HG03439 (cell line): ENCODE measurements around the gene DSTYK.

ENCODE experiments used
- ATAC-seq: cut with Tn5 transposase; IDR thresholded peaks from one replicate; pipeline ENCODE4 v1.9.1; 2021; ENCODE audit warnings: mild to moderate bottlenecking, moderate library complexity; ENCODE audit not compliant: unreplicated experiment

Gene DSTYK

DNA sequence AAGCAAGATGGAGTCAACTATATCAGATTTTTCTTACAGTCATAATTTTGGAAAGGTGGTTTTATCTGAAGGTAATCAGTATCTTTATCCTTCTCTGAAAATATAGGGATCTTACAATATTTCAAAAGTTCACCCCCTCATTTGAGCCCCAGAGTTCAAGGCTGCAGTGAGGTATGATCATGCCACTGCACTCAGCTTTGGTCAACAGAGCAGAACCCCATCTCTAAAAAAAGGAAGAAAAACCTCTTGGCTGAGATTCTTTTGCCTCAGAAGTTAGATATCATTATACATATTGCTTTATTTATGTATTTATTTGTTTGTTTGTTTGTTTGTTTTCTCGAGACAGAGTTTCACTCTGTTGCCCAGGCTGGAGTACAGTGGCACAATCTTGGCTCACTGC, 78.2 kb downstream of the DSTYK start:
- no peak for ATAC-seq

DNA sequence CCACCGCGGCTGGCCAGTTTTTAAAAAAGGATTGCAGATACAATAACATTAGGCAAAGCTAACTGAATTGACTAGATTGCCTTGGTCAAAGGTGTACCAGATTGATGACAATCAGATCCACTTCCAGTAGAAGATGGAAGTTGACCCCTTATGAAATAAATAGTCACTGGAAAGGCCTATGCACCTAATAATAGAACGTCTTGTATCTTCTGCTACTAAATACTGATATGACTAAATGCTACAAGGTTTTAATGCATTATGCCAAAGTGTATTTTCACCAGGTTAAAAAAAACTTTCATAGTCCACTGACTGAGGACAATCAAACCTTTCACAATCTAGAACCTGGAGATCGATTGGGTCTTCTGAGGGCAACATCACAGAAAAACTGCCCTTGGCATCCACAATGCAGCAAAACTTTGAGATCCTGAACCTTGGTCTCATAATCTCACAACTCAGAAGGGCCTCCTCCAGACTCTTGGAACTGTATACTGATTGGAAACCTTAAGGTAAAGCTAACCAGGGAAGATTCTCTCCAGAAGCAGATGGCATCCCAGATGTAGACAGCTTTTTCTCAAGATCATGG, 82.0 kb downstream of the DSTYK start:
- no peak for ATAC-seq

DNA sequence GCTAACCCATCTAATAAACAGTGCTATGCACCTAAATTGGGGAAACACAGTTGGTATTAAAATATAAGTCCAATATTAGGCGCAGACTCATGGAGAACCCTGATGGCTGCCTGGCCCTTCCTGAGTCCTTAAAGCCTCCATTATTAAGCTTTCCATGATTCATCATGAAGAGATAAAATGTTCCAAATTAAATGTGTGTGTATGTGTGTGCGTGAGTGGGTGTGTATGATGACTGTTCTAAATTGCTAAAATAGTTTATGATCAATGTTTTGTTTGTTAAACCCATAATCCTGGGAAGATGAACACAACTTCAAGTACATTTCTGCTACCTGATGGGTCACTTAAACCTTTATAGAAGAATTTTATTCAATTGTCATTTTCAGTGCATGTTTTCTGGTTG, 83.5 kb downstream of the DSTYK start:
- ATAC-seq = no peak

DNA sequence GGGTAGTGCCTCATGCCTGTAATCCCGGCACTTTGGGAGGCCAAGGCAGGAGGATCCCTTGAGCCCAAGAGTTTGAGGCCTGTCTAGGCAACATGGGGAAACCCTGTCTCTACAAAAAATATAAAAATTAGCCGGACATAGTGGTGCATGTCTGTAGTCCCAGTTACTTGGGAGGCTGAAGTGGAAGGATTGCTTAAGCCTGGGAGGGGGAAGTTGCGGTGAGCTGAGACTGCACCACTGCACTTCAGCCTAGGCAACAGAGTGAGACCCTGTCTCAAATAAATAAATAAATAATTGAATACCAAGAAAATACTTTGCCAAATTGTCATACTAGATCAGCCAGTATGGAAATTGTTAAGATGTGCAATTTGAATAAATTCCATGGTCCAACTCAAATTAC, 83.9 kb downstream of the DSTYK start:
- ATAC-seq = no peak

DNA sequence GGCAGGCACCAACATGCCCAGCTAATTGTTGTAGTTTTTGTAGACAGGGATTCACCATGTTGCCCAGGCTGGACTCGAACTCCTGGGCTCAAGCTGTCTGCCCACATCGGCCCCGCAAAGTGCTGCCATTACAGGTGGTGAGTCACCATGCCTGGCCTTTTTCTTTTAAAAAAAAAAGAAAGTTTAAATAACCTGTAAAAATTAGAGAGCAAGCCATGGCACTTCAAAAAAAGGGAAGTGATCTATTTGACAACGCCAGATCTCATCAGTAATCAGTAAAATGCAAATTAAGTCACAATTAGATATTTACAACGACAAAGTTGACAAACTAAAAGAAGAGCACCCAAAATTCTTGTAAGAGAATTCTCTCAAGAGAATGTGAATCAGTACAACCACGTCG, 86.8 kb downstream of the DSTYK start:
- ATAC-seq = no peak

DNA sequence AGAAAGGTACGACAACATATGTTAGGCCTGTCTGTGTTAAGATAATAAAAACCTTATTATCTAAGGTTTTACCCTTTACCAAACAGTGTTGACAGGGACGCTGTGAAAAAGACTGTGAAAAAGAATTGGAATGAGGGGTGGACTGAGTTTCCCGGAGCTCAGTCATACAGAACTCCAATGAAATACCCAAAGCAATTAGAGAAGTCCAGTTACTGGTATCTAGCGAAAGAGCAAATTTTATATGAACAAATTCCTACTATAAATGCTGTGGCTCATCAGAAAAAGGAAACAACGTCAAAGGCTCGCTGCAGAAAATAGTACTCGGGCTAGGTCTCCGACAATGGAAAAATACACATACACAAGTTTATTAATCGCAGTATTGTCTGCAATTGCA, 89.0 kb downstream of the DSTYK start:
- ATAC-seq = peak; percentile 11

DNA sequence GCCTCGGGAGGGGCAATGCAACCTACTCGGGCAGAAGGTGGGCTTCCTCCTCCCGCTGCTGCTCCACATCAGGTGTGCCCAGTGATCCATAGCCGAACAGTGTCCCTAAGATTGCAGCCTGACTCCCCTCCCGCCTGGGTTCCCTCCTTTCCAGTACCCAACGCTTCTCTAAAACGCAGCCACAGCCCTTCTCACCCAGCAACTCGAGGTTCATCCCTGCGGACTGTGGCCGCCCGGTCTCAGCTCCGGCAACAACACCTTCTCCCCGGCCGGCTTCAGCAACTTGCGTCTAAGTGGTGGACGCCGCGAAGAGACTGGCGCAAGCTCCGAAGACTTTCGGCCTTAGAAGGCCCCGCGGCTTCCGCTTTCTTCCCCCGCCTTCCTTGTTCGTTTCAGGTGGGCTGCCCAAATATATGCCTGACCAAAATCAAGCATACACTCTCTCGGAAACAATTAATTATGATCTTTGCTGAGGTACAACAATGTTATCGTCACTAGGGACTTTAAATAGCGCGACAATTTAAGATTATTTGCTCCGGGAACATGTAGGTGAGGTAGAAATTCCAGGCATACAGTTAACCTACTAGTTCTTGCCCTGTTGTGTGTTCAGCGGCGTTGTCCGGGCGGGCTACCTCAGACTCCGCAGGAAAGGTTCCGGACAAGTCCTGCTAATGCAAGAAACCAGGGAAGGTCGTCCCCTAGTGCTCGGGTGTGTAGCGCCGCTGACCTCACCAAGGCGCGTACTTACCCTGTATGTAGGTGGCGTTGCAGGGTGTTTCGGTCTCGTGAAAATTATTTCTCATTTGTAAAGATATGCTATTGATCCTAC, 89.6 kb downstream of the DSTYK start, which contains the start of gene RBBP5:
TSS of gene RBBP5 (minus strand) at position 319 of the 829 bp plus-strand sequence. CDS start at position 214, 105 bp downstream.
- peak; percentile 94 for ATAC-seq

DNA sequence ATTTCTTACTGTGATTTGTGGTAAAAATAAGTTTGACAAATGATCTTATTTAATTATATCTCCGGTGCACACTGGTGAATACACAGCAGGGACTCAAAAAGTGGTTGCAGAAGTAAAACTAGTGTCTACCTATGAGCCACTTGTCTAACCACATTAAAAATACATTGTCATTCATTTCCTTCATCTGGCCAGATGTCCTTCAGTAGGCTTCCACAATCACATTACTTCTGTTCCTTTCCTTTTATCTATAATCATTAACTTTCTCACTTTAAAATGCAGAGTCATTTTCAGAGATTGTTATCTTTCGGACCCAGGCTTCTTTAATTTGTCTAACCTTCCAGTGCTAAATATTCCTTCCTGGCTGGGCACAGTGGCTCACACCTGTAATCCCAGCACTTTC, 92.8 kb downstream of the DSTYK start:
- no peak for ATAC-seq

DNA sequence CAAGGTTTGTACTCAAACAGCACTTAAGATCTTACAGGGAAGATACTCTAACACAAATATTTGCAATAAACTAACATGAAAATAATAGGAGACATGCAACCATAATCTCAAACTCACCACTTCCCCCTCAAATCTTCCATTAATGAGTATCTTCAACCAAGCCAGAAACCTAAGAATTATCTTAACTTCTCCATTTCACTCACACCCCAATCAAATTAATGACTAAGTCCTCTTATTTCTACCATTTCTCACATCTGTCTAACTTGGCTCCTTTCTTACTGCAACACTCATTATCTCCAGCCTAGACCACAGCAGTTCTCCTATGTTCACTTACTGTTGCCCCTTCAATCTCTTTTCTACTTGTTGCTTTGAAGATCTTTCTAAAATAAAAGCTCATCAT, 100.1 kb downstream of the DSTYK start:
- no peak for ATAC-seq

DNA sequence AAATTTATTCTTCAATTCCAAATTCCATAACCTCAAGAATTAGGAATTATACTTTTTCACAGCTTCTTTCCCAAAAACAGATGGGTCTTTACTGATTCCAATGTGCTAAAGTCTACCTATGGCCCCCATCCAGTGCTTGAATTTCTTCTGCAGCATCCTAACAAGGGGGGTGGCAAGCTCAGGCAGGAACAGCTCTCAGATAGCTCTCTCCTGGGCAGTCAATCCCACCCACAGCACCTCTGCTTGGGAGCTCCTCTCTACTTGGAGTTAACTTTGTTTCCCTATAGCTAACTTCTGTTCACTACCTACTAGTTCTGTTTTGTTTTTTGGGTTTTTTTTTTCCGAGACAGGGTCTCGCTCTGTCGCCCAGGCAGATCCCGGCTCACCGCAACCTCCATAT, 101.8 kb downstream of the DSTYK start:
- no peak for ATAC-seq

DNA sequence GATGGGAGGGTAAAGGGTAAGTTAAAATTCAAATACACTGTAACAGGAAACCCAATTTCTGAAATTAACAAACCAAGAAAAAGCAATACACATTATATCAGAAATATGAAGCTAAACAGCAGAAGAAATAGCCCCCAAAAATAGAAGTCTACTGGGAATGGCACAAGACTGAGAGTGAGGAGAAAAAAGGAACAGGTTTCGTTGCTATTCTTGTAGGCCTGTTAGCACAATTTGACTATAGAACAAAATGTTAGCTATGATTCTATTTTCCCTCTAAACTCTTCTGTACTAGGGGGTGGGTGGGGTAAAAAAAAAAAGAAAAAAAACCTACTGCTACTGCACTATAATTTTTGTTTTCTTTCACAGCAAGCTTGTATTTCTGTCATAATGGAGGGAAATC, 102.2 kb downstream of the DSTYK start:
- no peak for ATAC-seq

DNA sequence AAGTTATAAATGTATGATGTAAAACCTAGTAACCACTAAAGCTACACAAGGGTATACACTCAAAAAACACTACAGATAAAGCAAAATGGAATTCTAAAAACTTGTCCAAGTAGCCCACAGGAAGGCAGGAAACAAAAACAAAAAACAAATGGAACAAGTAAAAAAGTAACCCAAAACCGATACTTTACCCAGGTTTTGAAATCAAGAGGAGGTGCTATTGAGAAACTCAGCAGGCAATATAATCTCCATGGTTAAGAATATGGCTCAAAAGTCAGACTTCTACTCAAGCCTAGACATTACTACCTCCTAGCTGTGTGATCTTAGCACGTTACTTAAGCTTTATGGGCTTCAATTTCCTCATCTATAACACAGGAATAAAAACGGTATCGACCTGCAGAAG, 103.0 kb downstream of the DSTYK start:
- no peak for ATAC-seq

DNA sequence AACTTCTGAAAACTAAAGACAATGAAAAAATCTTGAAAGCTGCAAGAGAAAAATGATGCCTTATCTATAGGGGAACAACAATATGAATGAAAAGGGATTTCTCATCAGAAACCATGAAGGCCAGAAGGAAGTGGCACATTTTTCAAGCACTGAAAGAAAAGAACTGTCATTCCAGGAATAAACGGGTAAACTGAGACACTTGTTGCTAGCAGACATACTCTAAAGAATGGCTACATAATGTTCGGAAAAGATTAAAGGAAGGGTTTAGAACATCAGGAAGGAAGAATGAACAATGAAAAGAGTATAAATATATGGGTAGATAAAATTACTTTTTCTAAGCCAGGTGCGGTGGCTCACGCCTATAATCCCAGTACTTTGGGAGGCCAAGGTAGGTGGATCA, 104.2 kb downstream of the DSTYK start:
- ATAC-seq = no peak

DNA sequence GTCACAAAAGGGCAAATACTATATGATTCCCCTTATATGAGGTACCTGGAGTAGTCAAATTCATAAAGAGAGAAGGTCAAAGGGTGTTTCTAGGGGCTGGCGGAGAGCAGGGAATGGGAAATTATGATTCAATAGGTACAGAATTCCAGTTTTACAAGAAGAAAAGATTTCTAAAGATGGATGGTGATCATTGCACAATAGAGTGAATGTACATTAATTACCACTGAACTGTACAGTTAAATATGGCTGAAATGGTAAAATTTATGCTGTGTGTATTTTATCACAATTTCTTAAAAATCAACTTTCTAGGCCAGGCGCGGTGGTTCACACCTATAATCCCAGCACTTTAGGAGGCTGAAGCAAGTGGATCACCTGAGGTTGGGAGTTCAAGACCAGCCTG, 109.1 kb downstream of the DSTYK start:
- ATAC-seq = no peak

DNA sequence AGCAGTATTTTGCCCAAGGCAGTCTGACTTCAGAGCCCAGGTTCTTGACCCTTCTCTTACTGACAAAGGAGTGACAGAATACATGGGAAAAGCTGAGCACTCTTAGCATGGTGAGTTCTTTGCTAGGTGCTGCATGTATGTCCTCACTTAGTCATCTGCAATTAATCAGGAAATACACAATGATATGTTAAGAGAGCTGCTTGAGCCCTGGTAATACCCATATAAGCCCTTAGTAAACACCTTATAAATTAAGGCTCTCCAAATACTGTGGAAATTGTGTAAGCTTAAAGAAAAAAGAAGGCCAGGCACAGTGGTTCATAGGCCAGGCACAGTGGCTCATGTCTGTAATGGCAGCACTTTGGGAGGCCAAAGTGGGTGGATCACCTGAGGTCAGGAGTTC, 113.3 kb downstream of the DSTYK start:
- no peak for ATAC-seq

DNA sequence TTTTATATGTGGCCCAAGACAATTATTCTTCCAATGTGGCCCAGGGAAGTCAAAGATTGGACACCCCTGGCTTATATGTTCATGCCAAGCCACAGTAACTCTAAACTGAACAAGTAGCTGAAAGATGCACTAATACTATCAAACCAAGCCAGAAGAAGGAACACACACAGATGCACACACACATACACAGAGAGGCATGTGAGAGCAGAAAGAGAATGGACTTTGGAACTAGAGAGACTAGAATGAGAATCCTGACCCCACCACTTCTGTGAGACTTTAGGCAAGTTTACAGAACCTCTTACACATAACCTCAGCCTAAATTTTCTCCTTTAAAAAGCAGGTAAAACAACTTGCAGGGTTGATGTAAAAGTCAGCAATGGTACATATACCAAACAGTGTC, 116.1 kb downstream of the DSTYK start:
- ATAC-seq = no peak
